Lung (tissue), 12 donors: ENCODE data around the gene ADAMTS14. TPM values are rescaled to one million over a fixed set of nuclear protein-coding genes. Genes with fewer than 3 reads are reported as not detected.

Experiments used
- ATAC-seq: fragments of 200-7000 bp; cut with Tn5 transposase; one replicate; pipeline ENCODE4 v1.9.1; 2020; ENCODE audit warnings: moderate number of reproducible peaks; ENCODE audit not compliant: insufficient read depth, low FRiP score
- DNase-seq, 3 donors: peaks; one replicate each; pipeline ENCODE4 v3.0.0-alpha.2; 2013 to 2017
- H3K27ac ChIP-seq, 2 donors: one replicate each; pipeline ENCODE4 v1.5.1; 2013; ENCODE audit warnings: mild to moderate bottlenecking in 2 of 2, moderate library complexity in 2 of 2, control low read depth in 1 of 2, inconsistent platforms in 1 of 2, low read depth in 1 of 2, low read length in 1 of 2
- H3K27me3 ChIP-seq, 3 donors: one replicate each; pipeline ENCODE4 v1.5.1; 2013; ENCODE audit warnings: low read length in 2 of 3; ENCODE audit not compliant: control insufficient read depth in 3 of 3, insufficient read depth in 3 of 3
- H3K36me3 ChIP-seq, 4 donors: one replicate each; pipeline ENCODE4 v1.5.1; 2013; ENCODE audit warnings: low read length in 4 of 4, mild to moderate bottlenecking in 1 of 4, moderate library complexity in 1 of 4; ENCODE audit not compliant: control insufficient read depth in 4 of 4, insufficient read depth in 4 of 4
- H3K4me1 ChIP-seq, 5 donors: one replicate each; pipeline ENCODE4 v1.5.1; 2013; ENCODE audit warnings: low read length in 5 of 5, mild to moderate bottlenecking in 2 of 5, moderate library complexity in 1 of 5; ENCODE audit not compliant: control insufficient read depth in 5 of 5, insufficient read depth in 5 of 5
- H3K4me3 ChIP-seq: one replicate; pipeline ENCODE4 v1.5.1; 2013; ENCODE audit warnings: mild to moderate bottlenecking, control low read depth, moderate library complexity
- H3K9ac ChIP-seq, 2 donors: one replicate each; pipeline ENCODE4 v1.5.1; 2013; ENCODE audit warnings: low read length in 2 of 2, control low read depth in 1 of 2; ENCODE audit not compliant: insufficient read depth in 1 of 2
- H3K9me3 ChIP-seq, 4 donors: one replicate each; pipeline ENCODE4 v1.5.1; 2013; ENCODE audit warnings: low read length in 3 of 4, mild to moderate bottlenecking in 1 of 4, moderate library complexity in 1 of 4; ENCODE audit not compliant: control insufficient read depth in 4 of 4, insufficient read depth in 3 of 4
- CTCF ChIP-seq: IDR thresholded peaks from 2 replicates; pipeline ENCODE4 v1.5.1; 2012; ENCODE audit warnings: mild to moderate bottlenecking; ENCODE audit errors: control extremely low read depth, extremely low read depth
- WGBS, 2 donors: extraction: QIAGEN DNeasy Blood & Tissue Kit; methylation state at CpG; one replicate each; pipeline ENCODE4 v1.1.7; 2013; 5-methylcytosine and 5-hydroxymethylcytosine counted together
- polyA plus RNA-seq, 2 donors: library from polyadenylated mRNA; stranded (reverse); fragments of 200-250 nt; gene quantifications; one replicate each; pipeline ENCODE4 v1.2.1, GENCODE V29; 2013
- total RNA-seq, 2 donors: library from RNA; depleted of rRNA in 1 of 2; stranded (reverse); fragments of >200 nt in 1 of 2; gene quantifications; one replicate each; pipeline ENCODE4 v1.2.1, GENCODE V29; 2014 to 2021
- donor health status: control.
- donor health status: control.
- donor health status: Bipolar disorder and iron deficiency.
- donor health status: healthy.
- donor health status: DM: yes; HTN: yes; CAD: no.

The ADAMTS14 gene
- total and polyA plus RNA-seq, 4 donors = 0.47 to 3.9 (median 1.2) TPM

- DNase-seq (no peak), ATAC-seq (no peak)
- WGBS, 2 donors = 65 to 70% methylated on average over 11 of the region's 11 CpGs
- H3K36me3 ChIP-seq = no peaks in the 10 kb centered on the region
- H3K27me3 ChIP-seq = no peaks in the 10 kb centered on the region
- no peak overlapping the region for H3K9ac ChIP-seq
- H3K4me1 ChIP-seq = peaks cover 0 to 19% (median 0%) of the 10 kb centered on the region in 5 donors
- H3K4me3 ChIP-seq = no peak overlapping the region
- H3K27ac ChIP-seq = no peak overlapping the region
- no peak for TF ChIP-seq CTCF
- H3K9me3 ChIP-seq = no peaks in the 10 kb centered on the region
These were observed 8.8 kb downstream of the ADAMTS14 start for GRCh38 chr10:70680899-70681730.

GRCh38 chr10:70681731-70682005 is 9.4 kb downstream of the ADAMTS14 start:
- Histone ChIP-seq H3K9me3 (no peaks in the 10 kb centered on the region), H3K4me1 (peaks cover 0 to 19% (median 0%) of the 10 kb centered on the region in 5 donors), H3K27ac (no peak overlapping the region), H3K36me3 (no peaks in the 10 kb centered on the region), H3K4me3 (no peak overlapping the region), H3K9ac (no peak overlapping the region), H3K27me3 (no peaks in the 10 kb centered on the region)
- ATAC-seq (no peak), DNase-seq (no peak)
- no peak for TF ChIP-seq CTCF
- 97 to 100% methylated on average over 2 of the region's 2 CpGs for WGBS, 2 donors

- 66 to 77% methylated on average over 20 of the region's 20 CpGs for WGBS, 2 donors
- Histone ChIP-seq H3K4me3 (no peak overlapping the region), H3K9ac (no peak overlapping the region), H3K36me3 (no peaks in the 10 kb centered on the region), H3K27me3 (no peaks in the 10 kb centered on the region), H3K9me3 (no peaks in the 10 kb centered on the region), H3K27ac (no peak overlapping the region), H3K4me1 (peaks cover 0 to 19% (median 0%) of the 10 kb centered on the region in 5 donors)
- DNase-seq (no peak), ATAC-seq (no peak)
- no peak for TF ChIP-seq CTCF
These were observed 10.8 kb downstream of the ADAMTS14 start for GRCh38 chr10:70682920-70683600.
